Astrocyte (in vitro differentiated cells and primary cell): Measurements from ENCODE around the gene SCGB3A1. TPM values are rescaled to one million over a fixed set of nuclear protein-coding genes. Genes with fewer than 3 reads are reported as not detected.

Experiments
- DNase-seq: peaks from one replicate; pipeline ENCODE4 v3.0.0-alpha.2; 2010; ENCODE audit warnings: low read depth
- FAIRE-seq: peaks from 2 replicates; lab custom pipeline; 2011; peaks lifted over from hg19 to GRCh38; lab: Jason Lieb, UNC
- H2AFZ ChIP-seq: 2 replicates; pipeline ENCODE4 v1.6.0; 2012; ENCODE audit warnings: low read depth, low read length, inconsistent platforms
- H3K27ac ChIP-seq: 2 replicates; pipeline ENCODE4 v1.5.1; 2011; ENCODE audit warnings: low read depth, low read length, inconsistent platforms
- H3K27me3 ChIP-seq: 2 replicates; pipeline ENCODE4 v1.6.0; 2011; ENCODE audit warnings: low read length, inconsistent platforms; ENCODE audit not compliant: insufficient read depth
- H3K36me3 ChIP-seq: 2 replicates; pipeline ENCODE4 v1.5.1; 2011; ENCODE audit warnings: low read length, inconsistent platforms; ENCODE audit not compliant: insufficient read depth
- H3K4me1 ChIP-seq: 2 replicates; pipeline ENCODE4 v1.5.1; 2011; ENCODE audit warnings: low read length, inconsistent platforms; ENCODE audit not compliant: insufficient read depth
- H3K4me2 ChIP-seq: 2 replicates; pipeline ENCODE4 v1.6.0; 2012; ENCODE audit warnings: low read length, inconsistent platforms
- H3K4me3 ChIP-seq: 2 replicates; pipeline ENCODE4 v1.5.1; 2011; ENCODE audit warnings: low read depth, mild to moderate bottlenecking, low read length, inconsistent platforms; ENCODE audit not compliant: insufficient read depth
- H3K79me2 ChIP-seq: 2 replicates; pipeline ENCODE4 v1.6.0; 2012; ENCODE audit warnings: mild to moderate bottlenecking, low read length, inconsistent platforms; ENCODE audit not compliant: insufficient read depth
- H3K9ac ChIP-seq: 2 replicates; pipeline ENCODE4 v1.6.0; 2012; ENCODE audit warnings: mild to moderate bottlenecking, low read length, inconsistent platforms
- H3K9me3 ChIP-seq: 2 replicates; pipeline ENCODE4 v1.5.1; 2012; ENCODE audit warnings: low read depth, mild to moderate bottlenecking, low read length, inconsistent platforms; ENCODE audit not compliant: insufficient read depth
- H4K20me1 ChIP-seq: 2 replicates; pipeline ENCODE4 v1.6.0; 2012; ENCODE audit warnings: low read length, inconsistent platforms; ENCODE audit not compliant: insufficient read depth
- H3K27ac Mint-ChIP-seq: one replicate; pipeline ENCODE4 v1.8.0; 2021; ENCODE audit warnings: mild to moderate bottlenecking, mixed read lengths; ENCODE audit not compliant: unreplicated experiment
- H3K27me3 Mint-ChIP-seq: one replicate; pipeline ENCODE4 v1.8.0; 2021; ENCODE audit warnings: low read depth, mixed read lengths; ENCODE audit not compliant: unreplicated experiment
- H3K36me3 Mint-ChIP-seq: one replicate; pipeline ENCODE4 v1.8.0; 2021; ENCODE audit warnings: low read depth, mixed read lengths; ENCODE audit not compliant: unreplicated experiment
- H3K4me1 Mint-ChIP-seq: one replicate; pipeline ENCODE4 v1.8.0; 2021; ENCODE audit warnings: low read depth, mixed read lengths; ENCODE audit not compliant: unreplicated experiment
- H3K4me3 Mint-ChIP-seq: one replicate; pipeline ENCODE4 v1.8.0; 2021; ENCODE audit warnings: mild to moderate bottlenecking, moderate library complexity, mixed read lengths; ENCODE audit not compliant: unreplicated experiment
- H3K9me3 Mint-ChIP-seq: one replicate; pipeline ENCODE4 v1.8.0; 2021; ENCODE audit warnings: mild to moderate bottlenecking, mixed read lengths; ENCODE audit not compliant: unreplicated experiment
- CTCF ChIP-seq: IDR thresholded peaks from 2 replicates; pipeline ENCODE4 v1.5.1; 2011; ENCODE audit warnings: low read depth, mild to moderate bottlenecking, inconsistent platforms, low read length, moderate library complexity; ENCODE audit not compliant: insufficient read depth
- EZH2 ChIP-seq: IDR thresholded peaks from 2 replicates; pipeline ENCODE4 v1.6.1; 2012; ENCODE audit warnings: mild to moderate bottlenecking, low read length, inconsistent platforms; ENCODE audit not compliant: insufficient read depth
- total RNA-seq: library from RNA; stranded (reverse); gene quantifications from 2 replicates; pipeline ENCODE4 v1.2.1, GENCODE V29; 2021

The SCGB3A1 gene
- total RNA-seq, 1 donor from 2014 or later, result not detected

GRCh38 chr5:180596115-180596667, 4.9 kb upstream of the SCGB3A1 start:
- no peak overlapping the region for H3K4me2 ChIP-seq
- H3K36me3 Mint-ChIP-seq, result peaks cover 4% of the 10 kb centered on the region
- no peak for TF ChIP-seq CTCF
- no peak for TF ChIP-seq EZH2
- H2AFZ ChIP-seq, result no peak overlapping the region
- H3K4me1 ChIP-seq, result peaks cover 3% of the 10 kb centered on the region
- DNase-seq, result no peak
- no peaks in the 10 kb centered on the region for H3K9me3 ChIP-seq
- H3K9ac ChIP-seq, result no peak overlapping the region
- no peaks in the 10 kb centered on the region for H4K20me1 ChIP-seq
- H3K36me3 ChIP-seq, result no peaks in the 10 kb centered on the region
- no peak overlapping the region for H3K27ac ChIP-seq
- H3K79me2 ChIP-seq, result no peaks in the 10 kb centered on the region
- no peak for FAIRE-seq
- H3K27me3 Mint-ChIP-seq, result peaks cover 29% of the 10 kb centered on the region
- peaks cover 1% of the 10 kb centered on the region for H3K9me3 Mint-ChIP-seq
- no peak overlapping the region for H3K27ac Mint-ChIP-seq
- peaks cover 4% of the 10 kb centered on the region for H3K4me1 Mint-ChIP-seq
- H3K4me3 ChIP-seq, result no peak overlapping the region
- peaks cover 15% of the 10 kb centered on the region for H3K27me3 ChIP-seq
- no peak overlapping the region for H3K4me3 Mint-ChIP-seq

GRCh38 chr5:180595381-180596114, 4.2 kb upstream of the SCGB3A1 start:
- no peak overlapping the region for H3K9ac ChIP-seq
- H3K27ac Mint-ChIP-seq, result no peak overlapping the region
- no peak for FAIRE-seq

More at GRCh38 chr5:180595381-180596114, 4.2 kb upstream of the SCGB3A1 start:
- peaks cover 1% of the 10 kb centered on the region for H3K9me3 Mint-ChIP-seq
- TF ChIP-seq CTCF (no peak), EZH2 (no peak)
- Histone ChIP-seq H3K4me2 (no peak overlapping the region), H3K4me1 (peaks cover 5% of the 10 kb centered on the region), H3K79me2 (no peaks in the 10 kb centered on the region), H4K20me1 (no peaks in the 10 kb centered on the region), H3K4me3 (no peak overlapping the region), H3K27me3 (peaks cover 17% of the 10 kb centered on the region), H3K9me3 (no peaks in the 10 kb centered on the region), H3K36me3 (no peaks in the 10 kb centered on the region), H2AFZ (no peak overlapping the region), H3K27ac (no peak overlapping the region)
- no peak overlapping the region for H3K4me3 Mint-ChIP-seq
- peaks cover 29% of the 10 kb centered on the region for H3K27me3 Mint-ChIP-seq
- peaks cover 4% of the 10 kb centered on the region for H3K36me3 Mint-ChIP-seq
- no peak for DNase-seq
- H3K4me1 Mint-ChIP-seq, result peaks cover 4% of the 10 kb centered on the region
